Neural cell (in vitro differentiated cells): Measurements from ENCODE around the gene TAS2R41.

ENCODE experiments used
- CTCF ChIP-seq: fragments of 450-650 bp; IDR thresholded peaks from 2 replicates; pipeline ENCODE4 v1.5.1; 2014; ENCODE audit warnings: antibody characterized with exemption, mild to moderate bottlenecking, moderate library complexity; ENCODE audit not compliant: poor library complexity, severe bottlenecking
- EP300 ChIP-seq: fragments of 450-650 bp; conservative IDR thresholded peaks from 2 replicates; pipeline ENCODE4 v1.6.1; 2014; ENCODE audit warnings: antibody characterized with exemption, mild to moderate bottlenecking, moderate library complexity; ENCODE audit not compliant: poor library complexity, severe bottlenecking
- EZH2 ChIP-seq: fragments of 200-600, 300-800 bp; shearing (Covaris generic), sonication (generic); IDR thresholded peaks from 2 replicates; pipeline ENCODE4 v1.6.1; 2014; ENCODE audit warnings: antibody characterized with exemption, low read length, borderline replicate concordance, mild to moderate bottlenecking; ENCODE audit not compliant: insufficient read depth, poor library complexity, severe bottlenecking
- MXI1 ChIP-seq: fragments of 450-650 bp; conservative IDR thresholded peaks from 2 replicates; pipeline ENCODE4 v1.6.1; 2014; ENCODE audit warnings: antibody characterized with exemption, mild to moderate bottlenecking; ENCODE audit not compliant: poor library complexity, severe bottlenecking
- POLR2AphosphoS5 ChIP-seq: IDR thresholded peaks from 2 replicates; pipeline ENCODE4 v1.6.1; 2012
- RAD21 ChIP-seq: fragments of 450-650 bp; conservative IDR thresholded peaks from 2 replicates; pipeline ENCODE4 v1.6.1; 2014; ENCODE audit warnings: antibody characterized with exemption, mild to moderate bottlenecking, moderate library complexity
- SMC3 ChIP-seq: fragments of 450-650 bp; conservative IDR thresholded peaks from 2 replicates; pipeline ENCODE4 v1.6.1; 2014; ENCODE audit warnings: antibody characterized with exemption, mild to moderate bottlenecking, moderate library complexity; ENCODE audit not compliant: poor library complexity
- TAF1 ChIP-seq: IDR thresholded peaks from 2 replicates; pipeline ENCODE4 v1.6.1; 2012; ENCODE audit warnings: low read depth
- TF ChIP-seq, protein P1 (sequence below): IDR thresholded peaks from 2 replicates; pipeline ENCODE4 v1.6.1; 2012; ENCODE audit warnings: borderline replicate concordance

DNA sequence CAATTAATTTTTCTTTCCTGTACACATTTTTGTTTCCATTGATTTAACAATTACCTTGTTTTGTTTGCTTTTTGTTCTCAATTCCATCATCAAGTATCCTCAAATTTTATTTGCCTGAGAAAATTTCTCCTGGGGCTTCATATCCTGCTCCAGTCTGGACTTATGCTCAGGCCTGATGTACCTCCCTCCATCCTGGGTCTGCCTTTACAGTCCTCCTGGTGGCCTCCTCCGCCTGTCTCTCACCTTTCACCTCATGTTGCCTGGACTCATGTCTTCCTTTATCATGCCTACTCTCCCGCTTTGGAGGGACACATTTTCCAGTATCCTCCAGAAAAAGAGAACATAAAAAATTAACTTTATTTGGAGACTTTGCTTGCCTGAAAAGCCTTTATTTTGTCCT, 46.6 kb upstream of the TAS2R41 start:
- no peak for TF ChIP-seq CTCF
- no peak for TF ChIP-seq EP300
- TF ChIP-seq MXI1: no peak
- no peak for TF ChIP-seq TAF1
- TF ChIP-seq, protein P1, sequence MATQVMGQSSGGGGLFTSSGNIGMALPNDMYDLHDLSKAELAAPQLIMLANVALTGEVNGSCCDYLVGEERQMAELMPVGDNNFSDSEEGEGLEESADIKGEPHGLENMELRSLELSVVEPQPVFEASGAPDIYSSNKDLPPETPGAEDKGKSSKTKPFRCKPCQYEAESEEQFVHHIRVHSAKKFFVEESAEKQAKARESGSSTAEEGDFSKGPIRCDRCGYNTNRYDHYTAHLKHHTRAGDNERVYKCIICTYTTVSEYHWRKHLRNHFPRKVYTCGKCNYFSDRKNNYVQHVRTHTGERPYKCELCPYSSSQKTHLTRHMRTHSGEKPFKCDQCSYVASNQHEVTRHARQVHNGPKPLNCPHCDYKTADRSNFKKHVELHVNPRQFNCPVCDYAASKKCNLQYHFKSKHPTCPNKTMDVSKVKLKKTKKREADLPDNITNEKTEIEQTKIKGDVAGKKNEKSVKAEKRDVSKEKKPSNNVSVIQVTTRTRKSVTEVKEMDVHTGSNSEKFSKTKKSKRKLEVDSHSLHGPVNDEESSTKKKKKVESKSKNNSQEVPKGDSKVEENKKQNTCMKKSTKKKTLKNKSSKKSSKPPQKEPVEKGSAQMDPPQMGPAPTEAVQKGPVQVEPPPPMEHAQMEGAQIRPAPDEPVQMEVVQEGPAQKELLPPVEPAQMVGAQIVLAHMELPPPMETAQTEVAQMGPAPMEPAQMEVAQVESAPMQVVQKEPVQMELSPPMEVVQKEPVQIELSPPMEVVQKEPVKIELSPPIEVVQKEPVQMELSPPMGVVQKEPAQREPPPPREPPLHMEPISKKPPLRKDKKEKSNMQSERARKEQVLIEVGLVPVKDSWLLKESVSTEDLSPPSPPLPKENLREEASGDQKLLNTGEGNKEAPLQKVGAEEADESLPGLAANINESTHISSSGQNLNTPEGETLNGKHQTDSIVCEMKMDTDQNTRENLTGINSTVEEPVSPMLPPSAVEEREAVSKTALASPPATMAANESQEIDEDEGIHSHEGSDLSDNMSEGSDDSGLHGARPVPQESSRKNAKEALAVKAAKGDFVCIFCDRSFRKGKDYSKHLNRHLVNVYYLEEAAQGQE: no peak
- TF ChIP-seq POLR2AphosphoS5: no peak
- TF ChIP-seq EZH2: no peak
- TF ChIP-seq RAD21: no peak
- TF ChIP-seq SMC3: no peak
